Mesenteric fat pad (tissue), 1 donor: ENCODE data around the gene MLLT6. TPM values are rescaled to one million over a fixed set of nuclear protein-coding genes. Genes with fewer than 3 reads are reported as not detected.

Experiments used
- DNase-seq: peaks from one replicate; pipeline ENCODE4 v3.0.0-alpha.2; 2020; ENCODE audit warnings: low spot score
- total RNA-seq: library from RNA; stranded (reverse); fragmentation: NEBNext Ultra II Directional; extraction: Animal tissue kit (Norgen Biotek cat#: 25700); gene quantifications from one replicate; pipeline ENCODE4 v1.2.1, GENCODE V29; 2021
- donor health status: DM: yes; HTN: yes; CAD: no.

MLLT6 gene
- total RNA-seq, 1 donor from 2014 or later: 77.0 TPM

DNA sequence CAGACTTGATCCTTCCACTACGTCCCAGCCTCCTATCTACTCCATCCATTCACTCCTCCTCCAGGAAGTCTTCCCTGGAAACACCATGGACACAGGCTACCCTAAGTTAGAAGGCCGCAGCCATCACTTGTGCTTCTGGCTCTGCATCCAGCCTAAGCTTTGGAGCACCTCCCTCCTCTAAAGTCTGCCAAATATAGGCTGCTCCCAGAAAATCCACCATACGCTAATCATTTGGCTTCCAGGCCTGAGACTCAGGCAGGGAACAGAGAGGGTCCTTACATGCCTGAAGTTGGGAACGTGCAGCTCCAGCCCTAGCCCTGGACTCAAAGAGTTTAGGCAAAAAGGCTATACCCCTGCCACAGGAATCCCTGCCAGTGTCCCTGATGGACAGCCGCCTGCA lies 36.4 kb downstream of the MLLT6 start:
- no peak for DNase-seq

DNA sequence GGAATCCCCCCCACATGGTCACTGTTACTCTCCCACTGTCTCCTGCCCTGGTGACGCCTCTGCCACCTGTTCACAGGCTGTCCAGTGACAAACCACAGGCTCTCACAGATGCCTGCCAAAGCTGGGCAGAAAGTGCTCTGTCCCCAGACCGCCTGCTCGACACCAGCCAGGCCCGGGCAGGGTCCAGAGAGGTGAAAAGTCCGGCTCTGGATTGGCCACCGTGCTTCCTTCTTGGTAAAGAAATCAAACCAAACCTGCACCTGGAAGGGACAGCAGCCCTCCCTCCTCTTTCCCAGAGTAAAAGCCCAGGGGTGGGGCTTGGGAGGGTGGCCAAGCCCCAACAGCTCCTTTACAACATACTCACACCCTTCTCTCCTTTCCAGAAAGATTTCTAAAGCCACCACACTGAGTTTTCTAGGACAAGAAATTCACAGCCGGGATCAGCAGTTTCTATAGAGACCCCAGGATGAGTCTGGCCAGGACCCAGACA lies 36.9 kb downstream of the MLLT6 start:
- DNase-seq: no peak

DNA sequence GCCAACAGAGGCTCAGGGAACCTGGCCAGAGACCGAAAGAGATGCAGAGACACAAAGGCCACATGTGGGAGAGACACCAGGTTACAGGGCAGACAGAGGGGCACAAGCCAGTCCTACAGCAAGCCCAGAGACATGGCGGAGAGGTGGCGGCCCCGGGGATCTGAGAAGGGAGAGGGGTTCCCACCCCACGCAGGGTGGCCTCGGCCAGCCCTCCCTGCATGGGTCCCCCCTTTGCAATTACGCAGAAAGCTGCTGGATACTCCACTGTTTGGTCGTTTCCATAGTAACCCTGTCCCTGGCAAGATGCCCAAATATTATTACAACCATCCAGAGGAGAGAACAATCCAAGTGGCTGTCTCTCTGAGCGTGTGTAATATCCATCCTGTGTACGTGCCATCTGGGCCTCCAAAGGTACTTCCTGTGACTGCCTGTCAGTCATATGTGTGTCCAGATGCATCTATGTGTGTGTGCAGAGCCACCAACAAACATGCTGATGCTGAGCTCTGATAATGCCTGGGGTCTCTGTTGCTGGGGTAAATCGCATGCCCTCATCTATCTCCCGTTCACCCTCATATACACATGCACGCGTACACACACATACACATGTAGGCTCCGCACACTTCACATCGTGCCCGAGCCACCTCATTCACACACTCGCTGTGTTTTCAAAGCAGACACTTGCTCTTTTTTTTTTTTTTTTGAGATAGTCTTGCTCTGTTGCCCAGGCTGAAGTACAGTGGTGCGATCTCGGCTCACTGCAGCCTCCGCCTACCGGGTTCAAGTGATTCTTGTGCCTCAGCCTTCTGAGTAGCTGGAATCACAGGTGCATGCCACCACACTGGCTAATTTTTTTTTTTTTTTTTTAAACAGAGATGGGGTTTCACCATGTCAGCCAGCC lies 37.6 kb downstream of the MLLT6 start:
- DNase-seq: no peak

DNA sequence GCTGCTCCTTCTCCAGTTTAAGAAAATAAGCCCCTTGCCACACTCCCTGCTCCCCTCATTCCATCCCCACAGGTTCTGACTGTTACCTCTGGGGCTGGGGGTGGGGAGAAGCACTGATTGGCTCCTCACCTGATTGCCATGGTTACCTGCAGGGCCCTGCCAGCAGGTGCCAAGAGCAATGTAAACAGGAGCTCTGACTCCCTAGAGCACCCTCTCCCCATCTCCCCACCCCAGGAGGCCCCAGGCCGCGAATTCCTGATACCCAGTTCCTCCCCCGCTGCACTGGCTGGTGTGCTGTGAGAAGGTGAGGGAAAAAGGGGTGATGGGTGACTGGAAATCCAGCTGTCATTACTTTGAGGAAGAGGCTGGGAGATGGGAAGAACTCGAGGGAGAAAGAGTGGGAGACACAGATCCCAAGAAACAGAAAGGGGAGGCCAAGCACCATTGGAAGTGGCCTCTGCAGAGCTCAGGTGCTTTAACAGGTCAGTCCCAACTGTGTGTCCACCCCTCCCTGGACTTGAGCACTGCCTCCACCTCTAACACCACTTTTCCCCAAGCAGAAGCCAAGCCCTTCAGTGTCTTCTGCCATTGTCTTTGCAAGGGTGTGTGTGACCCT lies 38.6 kb downstream of the MLLT6 start:
- no peak for DNase-seq

DNA sequence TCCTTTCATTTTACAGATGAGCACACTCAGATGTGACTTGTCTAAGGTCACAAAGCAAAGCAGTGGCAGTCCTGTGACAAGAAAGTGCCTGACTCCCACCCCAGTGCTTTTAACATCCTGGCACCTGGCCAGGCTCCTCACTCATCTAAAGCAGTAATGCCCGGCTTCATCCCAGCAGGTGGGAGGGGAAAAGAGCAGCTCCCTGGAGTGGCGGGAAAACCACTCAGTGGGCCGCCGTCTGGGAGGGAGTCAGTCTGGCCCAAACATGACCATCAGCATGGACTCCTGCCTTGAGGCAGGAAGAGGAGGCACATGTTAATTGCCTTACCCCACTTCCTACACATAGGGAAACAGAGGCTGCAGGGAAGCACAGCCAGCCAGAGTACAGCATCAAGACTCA lies 40.5 kb downstream of the MLLT6 start:
- no peak for DNase-seq

DNA sequence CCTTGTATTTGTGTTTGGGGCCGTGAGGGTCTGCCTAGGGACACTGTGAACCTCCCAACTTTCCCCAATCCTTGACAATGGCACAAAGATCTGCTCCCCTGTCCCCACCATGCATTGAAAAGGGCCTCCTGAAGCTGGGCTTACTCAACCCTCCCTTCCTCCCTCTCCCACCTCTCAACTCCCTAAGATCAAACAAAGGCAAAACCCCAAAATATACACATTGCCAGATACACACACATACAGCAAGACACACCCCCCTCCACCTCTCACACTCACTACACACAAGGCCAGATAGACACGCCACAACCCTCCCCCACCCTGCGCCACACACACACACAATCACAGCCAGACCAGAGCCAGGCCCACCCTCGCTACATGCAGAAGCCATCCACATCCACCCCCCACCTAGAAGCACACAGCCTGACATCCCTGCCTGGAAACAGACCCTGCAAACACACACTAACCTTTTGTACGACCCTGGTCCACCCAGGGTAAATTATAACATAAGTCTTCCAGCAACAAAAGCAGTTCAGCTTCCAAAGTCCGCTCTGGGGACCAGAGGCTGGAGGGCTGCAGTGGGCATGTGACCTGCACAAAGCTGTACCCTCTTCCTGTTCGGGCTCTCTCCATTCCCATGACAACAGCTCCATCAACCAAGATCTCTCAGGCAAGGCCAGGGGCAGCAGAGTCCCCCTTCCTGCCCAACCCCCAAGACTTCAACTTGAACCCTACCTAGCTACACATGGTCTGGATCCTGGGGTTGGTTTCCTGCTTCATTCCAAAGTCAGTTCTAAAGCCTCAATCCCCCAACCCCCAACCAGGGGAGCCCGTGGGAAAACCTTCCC lies 41.2 kb downstream of the MLLT6 start:
- DNase-seq: no peak

DNA sequence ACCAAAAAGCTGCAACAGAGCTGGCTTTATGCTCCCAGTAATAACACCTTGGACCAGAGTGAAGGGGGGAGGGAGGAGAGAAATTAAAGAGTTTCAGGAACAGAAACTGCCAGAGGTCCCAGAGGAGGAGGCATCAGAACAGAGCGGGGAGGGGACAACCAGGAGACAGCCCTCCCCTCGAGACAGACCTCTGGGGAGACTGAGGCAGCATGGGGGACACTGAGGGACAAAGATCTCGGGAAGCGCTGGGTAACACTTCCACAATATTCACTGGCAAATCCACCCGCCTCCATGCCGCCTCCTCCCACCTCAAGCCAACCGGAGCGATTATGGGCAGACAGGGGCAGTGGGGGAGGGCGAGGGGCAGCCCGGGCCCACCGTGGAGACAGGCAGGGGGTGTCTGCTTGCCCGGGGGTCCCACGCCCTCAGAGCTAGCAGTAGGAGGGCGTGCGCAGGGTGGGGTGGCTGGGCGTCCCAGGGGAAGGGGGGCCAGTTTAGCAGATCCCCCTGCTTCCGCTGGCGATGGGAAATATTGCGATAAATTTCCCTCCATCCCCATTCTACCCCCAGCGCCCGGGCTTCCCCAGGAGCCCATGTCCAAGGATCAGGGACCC lies 41.9 kb downstream of the MLLT6 start:
- no peak for DNase-seq

DNA sequence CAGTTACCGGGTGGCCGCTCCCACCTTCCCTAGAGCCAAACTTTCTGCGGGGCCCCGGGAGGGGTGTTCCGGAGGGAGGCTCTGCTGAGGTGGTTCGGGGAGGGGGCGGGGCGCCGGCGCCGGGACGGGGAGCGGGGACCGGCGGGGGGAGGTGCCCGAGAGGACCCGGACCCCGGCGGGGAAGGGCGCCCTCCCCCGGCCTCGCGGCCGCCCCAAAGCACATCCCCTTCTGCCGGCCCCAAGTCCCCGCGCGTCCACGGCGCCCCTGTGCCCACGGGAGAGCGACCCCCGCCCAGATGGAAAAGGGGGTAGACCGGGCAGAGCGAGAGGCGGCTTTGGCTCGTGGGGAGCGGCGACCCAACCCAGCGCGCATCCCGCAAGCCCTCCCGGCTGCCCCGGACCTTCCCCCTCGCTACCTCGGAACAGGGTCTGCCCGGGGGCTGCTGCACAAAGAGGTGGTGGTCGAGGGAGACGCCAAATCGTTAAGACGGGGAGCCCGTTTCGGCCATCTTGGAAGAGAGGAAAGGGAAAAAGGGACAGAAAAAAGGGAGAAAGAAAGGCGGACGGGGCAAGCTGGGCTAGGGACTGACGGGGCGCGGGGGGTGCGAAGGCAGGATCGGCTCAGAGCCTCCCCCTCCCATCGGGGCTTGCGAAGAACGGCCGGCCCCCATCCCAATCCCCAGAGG lies 42.5 kb downstream of the MLLT6 start:
- no peak for DNase-seq

DNA sequence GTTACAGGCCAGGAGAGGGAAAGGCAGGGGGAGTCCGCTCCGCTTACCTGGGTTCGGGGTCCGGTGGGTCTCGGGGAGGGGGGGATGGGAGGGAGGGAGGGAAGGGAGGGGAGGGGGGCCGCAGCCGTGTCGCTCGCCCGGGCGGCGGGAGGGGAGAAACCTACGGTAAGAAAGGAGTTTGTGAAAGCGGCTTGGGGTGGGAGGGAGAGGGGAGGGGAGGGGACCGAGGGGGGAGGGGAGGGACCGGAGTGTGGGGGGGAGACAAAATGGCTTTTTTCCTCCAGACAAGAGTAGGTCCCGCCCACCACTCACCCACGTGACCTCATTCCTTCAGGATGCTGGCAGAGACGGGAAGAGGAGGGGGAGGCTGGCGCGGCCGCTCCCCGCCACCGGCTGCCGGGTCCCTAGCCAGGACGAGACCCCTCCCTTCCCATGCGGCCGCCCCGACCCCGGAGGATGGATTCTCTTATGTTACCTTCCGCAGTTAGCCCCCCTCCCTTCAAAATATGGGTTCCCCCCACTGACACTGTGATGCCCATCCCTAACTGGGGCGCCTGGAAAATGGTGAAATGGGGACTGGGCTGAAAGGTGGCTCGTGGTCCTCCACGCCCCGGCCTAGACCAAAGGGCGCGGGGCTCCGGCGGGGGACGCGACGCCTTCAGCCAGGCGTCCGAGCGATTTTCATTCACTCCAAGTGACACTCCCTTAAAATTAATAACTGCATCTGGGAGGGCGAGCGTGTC lies 43.2 kb downstream of the MLLT6 start, which contains the start of gene PCGF2:
Gene PCGF2, minus strand, starts transcription at position 188 of the 743 bp plus-strand sequence. CDS start 7,934 bp downstream, outside the sequence.
- DNase-seq: no peak

DNA sequence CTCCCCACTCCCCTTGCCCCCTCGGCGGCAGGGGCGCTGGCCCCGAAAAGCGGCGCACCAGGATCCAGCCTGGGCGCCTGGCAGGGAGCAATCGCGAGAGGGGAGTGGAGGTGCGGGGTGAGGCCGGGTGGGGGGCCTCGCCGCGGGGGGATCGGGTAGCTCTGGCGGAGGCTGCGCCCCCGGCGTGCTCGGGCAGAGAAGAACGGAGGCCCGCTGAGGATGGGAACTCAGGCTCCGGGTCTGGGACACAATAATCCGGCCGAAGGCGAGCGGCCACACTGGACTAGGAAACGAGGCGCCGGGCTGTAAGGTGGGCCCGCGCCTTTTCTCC lies 43.8 kb downstream of the MLLT6 start:
- no peak for DNase-seq

DNA sequence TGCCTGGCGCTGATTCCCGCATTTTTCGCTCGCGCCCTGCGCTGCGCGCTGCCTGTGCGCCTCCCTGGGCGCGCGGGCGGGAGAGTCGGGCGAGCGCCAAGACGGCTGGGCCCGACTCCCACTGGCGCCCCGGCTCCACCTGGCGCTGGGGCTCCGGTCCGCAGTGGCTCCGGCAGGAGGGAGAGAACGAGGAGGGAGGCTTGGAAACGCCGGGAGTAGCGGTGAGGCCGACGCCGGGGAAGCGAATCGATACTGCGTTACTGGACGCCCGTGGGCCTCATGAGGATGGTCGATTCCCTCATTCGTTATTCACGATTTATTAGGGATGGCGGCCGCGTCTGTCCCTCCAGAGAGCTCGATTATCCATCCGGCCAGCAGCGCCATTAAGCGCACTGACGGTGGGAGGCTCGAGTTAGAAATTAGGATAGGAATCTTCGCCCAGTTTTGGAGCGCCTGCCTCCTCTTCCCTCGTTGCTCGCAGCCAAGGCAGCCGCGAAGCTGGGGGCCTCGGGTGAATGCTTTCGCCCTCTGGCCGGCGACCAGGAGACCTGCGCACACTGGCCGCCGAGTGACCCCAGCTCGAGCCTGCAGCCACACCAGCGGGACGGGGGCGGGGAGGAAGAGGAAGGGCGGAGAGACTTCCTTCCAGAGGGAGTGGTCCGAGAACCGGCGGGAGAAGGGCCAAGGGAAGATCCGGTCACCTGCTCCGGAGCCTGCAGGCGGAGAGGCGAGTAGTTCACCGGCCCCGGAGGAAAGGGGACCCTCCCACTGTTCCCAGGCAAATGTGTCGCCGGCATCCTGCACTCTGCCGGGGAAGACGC lies 44.4 kb downstream of the MLLT6 start:
- peak; percentile 95 for DNase-seq

DNA sequence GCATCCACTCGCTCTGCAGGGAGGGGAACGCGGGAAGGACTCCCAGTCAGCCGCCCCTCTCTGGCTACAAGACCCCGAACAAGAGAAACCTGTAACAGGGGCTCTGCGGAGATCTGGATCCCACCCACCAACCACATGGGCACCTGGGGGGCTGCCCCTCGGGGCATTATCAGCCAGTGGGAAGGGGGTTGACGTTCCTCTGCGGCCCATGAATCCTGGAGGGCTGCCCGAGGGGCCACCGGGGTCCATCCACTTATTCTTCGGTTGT lies 44.9 kb downstream of the MLLT6 start:
- DNase-seq: no peak

DNA sequence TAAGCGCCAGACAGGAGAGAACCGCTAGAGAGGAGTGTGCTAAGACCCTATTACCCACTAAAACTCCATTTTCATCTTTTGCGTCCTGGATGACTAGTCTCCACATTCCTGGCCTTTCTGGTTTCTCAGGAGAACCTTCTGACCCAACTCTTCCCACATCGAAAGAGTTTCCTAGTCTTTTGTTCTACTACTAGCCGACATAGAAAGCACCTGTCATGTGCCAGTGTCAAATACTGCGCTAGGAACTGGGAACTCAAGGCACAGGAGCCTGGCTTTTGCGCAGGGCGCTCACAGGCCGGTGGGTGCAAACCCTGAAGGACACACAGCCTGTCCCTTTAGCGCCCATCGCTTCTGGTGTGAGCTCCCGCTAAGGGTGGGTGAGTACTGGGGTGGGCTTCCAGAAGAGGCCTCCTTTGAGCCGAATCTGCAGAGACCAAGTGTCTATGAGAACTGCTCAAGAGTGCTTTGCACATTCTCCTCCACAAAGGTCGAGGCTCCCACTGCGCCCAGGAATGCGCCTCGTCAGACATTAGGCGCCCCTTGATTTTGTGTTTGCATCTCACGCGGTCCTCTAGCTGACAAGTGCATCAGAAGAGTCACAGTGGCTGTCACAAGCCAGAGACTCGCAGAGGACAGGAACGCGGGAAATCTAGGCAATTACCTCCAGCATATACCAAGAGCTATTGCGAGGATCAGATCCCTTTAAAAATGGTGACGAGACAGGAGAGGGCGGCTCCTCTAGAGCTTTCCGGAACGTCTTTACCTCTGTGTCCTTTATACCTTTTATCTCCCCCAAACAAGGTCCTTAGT lies 45.4 kb downstream of the MLLT6 start:
- DNase-seq: no peak

DNA sequence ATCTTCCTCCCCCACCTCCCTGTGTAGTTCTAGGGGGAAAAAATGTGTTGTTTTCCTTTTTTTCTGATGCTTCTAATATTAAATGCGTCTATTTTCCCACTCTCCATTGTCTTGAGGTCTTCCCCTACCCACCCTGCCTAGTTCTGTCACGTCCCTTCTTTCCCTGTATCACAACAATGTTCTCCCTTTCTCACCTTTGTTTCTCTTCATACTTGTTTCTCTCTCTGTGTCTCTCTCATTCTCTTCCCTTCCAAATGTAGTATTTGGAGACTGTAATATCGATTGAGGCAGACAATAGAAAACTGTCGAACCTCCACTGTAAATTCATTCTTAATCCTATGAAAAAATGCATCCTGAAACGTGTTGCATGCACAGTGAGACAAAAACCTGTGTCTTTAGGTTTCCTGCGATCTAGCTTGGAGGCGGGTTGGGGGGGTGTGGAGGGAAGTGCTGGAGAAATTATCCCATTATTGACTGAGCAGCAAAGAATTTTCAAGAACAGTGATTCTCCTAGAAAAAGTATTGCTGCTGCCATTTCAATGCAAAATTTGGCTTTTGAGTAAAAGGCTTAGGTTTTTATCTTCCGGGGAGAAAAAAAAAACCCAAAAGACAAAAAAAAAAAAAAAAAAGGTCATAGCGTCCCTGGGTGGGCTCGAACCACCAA lies 46.2 kb downstream of the MLLT6 start:
- no peak for DNase-seq

DNA sequence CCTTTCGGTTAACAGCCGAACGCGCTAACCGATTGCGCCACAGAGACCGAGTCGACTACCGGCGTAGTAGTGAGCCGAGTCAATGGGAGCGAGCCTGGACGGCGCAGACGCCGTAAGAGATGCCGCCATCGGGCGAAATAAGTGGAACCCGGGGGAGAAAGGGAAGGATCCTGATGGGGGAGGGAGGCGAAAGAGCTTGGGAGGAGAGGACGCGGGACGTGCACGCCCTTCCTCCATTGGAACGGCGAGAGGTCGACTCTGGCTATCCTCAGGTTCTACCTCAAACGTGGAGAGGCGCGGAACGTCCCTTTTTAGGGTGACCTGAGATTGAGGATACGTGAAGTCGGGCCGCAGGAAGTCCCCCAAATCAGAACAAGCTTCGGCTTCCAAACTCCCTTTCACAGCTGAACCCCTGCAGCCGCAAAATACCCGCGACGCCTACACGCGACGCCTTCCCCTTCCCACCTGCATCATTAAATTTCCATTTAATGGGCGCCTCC lies 46.8 kb downstream of the MLLT6 start:
- no peak for DNase-seq

DNA sequence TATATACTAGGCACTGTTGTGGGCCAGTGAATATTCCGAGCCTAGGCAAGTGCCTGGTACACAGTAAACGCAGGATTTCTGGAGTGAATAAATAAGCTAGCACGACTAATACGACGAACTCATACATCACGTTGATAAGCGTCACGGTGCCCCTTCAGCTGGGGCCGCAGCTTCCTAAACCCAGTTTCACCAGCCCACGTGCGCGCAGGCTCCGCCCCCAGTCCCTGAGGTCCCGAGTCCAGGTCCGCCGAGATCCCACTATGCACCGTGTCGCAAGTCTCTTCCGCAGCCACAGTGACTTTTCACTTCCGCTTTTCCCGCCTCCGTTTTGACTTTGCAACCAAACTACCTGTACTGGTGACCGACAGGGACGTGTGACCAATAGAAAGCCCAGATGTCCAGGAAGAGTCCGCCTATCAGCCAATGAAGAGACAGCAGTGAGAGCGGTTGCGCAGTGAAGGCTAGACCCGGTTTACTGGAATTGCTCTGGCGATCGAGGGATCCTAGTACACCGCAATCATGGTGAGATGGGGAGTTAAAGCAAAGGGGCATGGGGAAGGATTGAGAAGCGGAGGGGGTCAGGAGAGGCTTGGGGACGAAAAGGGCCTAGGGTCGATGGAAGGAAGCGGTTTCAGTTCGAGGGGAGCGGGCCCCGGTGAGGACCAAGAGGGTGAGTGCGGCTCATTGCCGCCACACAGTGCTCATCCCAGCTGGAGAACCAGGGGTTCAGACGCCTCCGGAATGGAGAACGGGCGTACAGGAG lies 47.4 kb downstream of the MLLT6 start, which contains the start of gene PSMB3:
Gene PSMB3, plus strand, starts transcription at position 434 of the 763 bp plus-strand sequence. Its CDS starts 86 bp downstream, at position 520.
- DNase-seq: peak; percentile 97

DNA sequence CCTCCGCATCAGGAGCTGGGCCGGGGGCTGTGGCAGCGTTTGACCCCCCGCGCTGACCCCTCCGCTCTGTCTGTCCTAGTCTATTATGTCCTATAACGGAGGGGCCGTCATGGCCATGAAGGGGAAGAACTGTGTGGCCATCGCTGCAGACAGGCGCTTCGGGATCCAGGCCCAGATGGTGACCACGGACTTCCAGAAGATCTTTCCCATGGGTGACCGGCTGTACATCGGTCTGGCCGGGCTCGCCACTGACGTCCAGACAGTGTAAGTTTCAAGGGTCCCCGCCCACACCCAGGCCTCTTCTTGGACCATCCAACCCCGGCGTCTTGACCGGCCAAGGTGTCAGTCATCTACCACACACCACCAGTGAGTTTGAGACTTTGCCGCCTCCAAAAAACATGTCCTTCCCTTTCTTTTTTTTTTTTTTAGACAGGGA lies 48.0 kb downstream of the MLLT6 start:
- no peak for DNase-seq
